CD4-positive, alpha-beta T cell treated with Interleukin-2 at 100 ng/mL for 4 hours (primary cell): ENCODE data around the gene ITM2C.
A peak's percentile ranks its signal among the peaks of the same experiment; 100 is the strongest.

Experiments used
- DNase-seq: peaks from one replicate; pipeline ENCODE4 v3.0.0-alpha.2; 2020; ENCODE audit warnings: low spot score

Gene ITM2C, protein sequence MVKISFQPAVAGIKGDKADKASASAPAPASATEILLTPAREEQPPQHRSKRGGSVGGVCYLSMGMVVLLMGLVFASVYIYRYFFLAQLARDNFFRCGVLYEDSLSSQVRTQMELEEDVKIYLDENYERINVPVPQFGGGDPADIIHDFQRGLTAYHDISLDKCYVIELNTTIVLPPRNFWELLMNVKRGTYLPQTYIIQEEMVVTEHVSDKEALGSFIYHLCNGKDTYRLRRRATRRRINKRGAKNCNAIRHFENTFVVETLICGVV

DNA sequence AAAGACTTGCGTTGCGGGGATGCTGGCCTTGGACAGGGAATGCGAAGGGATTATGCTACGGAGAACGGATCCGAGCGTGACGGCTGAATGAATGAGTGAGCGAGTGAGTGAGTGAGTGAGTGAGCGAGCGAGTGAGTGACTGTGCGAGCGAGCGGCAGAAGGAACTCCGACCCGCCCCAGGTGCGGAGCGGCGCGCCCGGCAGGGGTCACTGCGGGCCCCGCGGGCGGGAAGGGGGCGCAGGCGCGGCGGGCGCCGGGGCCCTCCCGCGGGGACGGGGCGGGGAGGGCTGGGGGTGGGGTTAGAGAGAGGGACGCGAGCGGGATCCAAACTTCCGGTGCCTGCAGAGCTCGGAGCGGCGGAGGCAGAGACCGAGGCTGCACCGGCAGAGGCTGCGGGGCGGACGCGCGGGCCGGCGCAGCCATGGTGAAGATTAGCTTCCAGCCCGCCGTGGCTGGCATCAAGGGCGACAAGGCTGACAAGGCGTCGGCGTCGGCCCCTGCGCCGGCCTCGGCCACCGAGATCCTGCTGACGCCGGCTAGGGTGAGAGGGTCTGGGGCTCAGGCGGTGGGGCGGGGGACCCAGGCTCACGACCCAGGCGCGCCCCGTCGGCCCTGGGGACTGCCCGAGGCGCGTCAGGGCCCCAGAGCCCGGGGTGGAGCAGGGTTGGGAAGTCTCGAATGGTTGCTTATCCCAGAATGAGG, at the start of gene ITM2C:
TSS of gene ITM2C (plus strand) at position 338 of the 702 bp plus-strand sequence. CDS start at position 422, 84 bp downstream.
- DNase-seq, result peak; percentile 67

DNA sequence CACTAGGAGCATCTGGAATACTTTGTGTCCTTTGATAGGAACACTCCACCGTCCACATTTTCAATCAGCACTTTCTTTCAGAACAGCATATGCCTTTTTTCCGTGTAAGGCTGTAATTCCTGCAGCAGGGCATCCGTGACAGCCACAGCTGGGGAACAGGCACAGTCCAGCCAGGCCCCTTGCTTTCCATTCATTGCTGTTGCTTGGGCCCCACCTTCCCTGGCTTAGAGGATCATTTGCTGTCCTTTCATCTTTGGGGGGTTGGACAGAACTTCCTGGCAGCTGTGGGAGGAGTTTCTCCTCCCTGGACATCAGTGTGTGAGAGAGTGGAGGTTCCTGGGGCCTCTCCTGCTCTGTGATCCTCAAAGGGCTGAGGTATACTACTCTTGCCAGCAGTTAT, 49.7 kb upstream of the ITM2C start:
- DNase-seq, result no peak

DNA sequence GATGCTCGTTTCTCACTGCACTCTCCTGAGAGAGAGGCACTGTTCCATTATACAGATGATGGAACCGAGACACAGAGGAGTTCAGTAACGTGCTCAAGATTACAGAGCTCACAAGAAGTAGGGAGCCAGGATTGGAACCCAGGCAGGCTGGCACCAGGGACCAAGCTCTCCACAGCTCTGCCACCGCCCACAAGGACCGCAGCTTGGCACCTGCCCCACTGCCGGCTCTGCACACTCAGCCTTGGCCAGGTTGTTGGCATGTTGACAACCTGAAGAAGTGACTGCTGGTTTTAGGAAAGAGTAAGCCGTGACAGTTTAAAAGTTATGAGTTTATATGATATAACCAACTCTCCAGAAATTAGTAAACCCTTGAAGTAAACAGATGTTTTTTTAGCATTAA, 48.0 kb upstream of the ITM2C start:
- no peak for DNase-seq

DNA sequence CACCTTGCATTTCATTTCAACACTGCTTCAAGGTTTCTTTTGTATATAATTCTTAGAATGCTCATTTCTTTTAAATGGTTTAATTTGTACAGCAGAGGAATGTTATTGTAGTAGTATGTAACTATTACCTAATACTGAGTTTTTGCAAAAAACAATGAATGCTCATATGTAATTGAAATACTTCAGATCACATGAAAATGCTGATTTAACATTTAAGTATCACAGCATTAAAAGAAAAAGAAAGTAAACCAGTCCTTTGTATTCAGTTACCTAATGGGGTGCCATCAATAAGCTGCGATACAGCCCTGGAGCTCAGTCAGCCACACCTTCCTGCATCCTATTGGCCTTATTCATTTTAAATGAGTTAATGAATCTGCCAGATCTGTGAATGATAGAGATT, 45.3 kb upstream of the ITM2C start:
- no peak for DNase-seq

DNA sequence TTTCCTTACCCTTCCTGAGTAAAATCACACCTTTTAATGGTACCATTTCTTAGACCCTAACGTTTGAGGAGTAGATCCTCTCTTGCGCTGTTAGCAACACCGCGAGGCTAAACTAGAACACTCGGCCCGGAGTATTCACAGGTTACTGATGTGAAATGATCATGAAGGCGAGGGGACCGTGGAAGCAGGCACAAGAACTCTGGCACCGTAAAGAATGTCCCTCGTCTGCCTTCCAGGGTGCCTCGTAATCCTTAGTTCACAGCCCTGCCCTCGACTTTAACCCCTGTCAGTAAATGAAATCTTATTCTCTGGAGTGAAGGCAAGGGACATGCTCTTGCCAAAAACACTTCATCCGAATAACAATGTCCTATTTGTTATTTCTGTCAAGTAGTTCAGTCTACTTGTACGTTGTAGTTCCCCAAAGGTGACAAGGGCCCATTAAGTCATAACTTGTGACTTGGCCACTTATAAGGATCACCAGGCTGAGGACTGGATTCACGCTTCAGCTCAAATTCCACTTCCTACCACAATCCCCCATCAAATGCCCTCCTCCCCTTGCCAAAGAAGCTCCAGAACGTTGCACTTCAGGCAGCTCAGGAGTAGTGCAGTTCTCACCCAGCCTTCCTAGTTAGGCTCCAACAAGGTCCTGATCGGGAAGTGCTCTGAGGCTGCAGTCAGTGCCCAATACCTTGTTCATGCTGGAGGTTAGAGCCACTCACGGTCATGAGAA, 43.3 kb upstream of the ITM2C start:
- no peak for DNase-seq

DNA sequence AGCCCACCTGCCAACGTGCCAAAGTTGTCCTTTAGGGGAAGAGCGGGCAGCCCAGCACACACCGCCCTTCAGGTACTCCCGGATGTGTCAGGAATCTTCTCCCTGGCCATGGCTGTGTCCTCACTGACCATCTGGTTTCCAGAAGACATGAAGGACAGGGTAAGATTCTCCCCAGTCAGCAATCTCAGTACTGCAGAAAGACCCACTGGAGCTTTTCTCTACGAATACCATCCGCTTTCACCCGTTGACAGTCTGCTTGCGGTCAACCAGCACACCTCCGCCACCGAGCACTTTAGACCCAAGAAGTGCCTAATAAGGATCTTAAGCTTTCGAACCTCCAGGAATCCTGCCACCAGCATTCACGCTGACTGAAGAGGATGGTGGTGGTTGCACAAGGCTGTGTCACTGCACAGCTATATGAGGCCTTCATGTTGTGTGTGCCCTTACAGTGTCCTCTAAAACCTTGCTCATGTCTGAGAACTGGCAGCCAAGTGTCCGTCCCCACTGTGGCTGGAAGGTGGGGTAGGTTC, 42.7 kb upstream of the ITM2C start:
- no peak for DNase-seq

DNA sequence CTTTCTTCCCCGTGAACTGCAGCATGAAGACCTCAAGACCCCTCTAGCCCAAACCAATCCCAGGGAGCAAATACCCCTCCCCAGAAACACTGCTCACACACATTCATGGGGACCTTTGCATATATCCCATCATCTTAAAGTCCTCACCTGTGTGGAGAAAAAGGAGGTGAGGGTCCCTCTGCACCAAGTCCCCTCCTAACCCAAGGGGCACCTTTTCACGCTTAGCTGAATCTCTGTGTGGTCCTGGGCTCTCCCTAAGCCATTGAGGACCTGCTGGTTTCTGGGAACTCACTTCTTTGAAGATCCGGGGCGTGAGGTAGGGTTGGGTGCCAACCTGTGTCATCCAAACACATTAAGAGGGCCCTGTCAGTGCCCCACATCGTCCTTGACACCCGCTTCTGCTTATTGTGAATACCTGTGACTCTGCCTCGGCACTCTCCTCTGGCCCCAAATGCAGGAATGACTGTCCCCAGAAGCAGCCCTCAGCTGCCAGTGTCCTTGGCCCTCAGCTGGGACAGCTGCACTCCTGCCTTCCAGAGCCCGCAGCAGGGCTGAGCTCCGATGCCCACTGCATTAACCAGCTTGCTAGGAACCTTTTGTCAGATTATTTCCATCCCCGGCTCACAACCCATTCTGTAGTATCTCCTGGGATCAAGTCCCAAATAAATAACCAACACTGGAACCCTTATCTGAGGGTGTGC, 41.3 kb upstream of the ITM2C start:
- DNase-seq, result no peak

DNA sequence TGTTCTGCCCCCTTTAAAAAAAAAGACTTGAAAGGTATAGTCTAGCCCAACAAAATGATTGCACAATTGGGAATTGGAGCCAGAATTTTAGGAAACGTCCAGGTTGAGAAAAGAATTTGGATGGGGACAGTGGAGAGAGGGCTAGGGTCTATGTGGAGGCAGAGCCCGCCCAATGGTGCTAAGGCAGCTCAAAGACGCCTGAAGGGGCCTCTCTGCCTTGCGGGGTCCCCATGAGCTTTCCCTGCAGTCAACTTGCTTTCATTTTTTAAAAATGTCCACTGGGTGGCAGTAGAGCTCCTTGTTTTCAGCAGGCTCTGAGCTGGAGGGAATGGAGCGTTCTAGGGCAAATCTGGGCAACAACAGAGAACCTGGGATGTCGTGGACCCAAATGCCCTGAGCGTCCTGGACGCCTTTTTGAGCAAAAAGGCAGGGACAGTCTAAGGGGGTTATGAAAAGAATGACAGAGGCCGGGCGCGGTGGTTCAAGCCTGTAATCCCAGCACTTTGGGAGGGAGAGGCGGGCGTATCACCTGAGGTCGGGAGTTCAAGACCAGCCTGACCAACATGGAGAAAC, 40.2 kb upstream of the ITM2C start:
- DNase-seq, result peak; percentile 83

DNA sequence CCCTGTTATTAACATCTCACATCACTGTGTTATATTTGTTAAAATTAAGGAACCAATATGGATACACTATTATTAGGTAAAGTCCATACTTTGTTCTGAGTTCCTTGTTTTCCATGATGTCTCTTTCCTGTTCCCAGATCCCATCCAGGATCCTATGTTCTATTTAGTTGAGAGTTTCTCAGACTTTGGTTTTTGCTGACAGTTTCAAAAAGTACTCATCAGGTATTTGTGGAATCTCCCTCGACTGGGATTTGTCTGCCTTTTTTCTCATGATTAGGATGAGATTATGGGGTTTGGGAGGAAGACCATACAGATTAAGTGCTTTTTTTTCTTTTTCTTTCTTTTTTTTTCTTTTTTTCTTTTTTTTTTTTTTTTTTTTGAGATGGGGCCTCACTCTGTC, 39.4 kb upstream of the ITM2C start:
- no peak for DNase-seq

DNA sequence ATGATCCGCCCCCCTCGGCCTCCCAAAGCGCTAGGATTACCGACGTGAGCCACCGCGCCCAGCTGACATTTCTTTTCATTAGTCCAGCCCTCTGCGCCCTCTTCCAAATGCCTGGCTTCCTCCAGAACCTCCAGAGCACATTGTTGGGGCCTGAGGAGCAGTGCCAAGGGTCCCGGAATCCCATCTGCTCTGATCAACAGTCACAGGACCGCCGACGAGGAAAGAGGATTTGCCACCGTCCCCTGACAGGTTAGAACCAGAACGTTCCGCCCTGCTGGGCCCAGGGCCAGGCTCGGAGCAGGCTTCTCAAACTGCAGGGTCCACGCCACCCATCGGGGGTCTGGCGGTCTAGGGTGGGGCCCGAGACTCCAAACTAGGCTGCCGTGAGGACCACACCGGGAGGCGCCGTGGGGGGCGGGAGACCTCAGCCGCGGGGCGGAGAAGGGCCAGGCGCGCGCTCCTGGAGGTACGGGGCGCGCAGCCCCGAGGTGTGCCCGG, 36.9 kb upstream of the ITM2C start:
- DNase-seq, result no peak

DNA sequence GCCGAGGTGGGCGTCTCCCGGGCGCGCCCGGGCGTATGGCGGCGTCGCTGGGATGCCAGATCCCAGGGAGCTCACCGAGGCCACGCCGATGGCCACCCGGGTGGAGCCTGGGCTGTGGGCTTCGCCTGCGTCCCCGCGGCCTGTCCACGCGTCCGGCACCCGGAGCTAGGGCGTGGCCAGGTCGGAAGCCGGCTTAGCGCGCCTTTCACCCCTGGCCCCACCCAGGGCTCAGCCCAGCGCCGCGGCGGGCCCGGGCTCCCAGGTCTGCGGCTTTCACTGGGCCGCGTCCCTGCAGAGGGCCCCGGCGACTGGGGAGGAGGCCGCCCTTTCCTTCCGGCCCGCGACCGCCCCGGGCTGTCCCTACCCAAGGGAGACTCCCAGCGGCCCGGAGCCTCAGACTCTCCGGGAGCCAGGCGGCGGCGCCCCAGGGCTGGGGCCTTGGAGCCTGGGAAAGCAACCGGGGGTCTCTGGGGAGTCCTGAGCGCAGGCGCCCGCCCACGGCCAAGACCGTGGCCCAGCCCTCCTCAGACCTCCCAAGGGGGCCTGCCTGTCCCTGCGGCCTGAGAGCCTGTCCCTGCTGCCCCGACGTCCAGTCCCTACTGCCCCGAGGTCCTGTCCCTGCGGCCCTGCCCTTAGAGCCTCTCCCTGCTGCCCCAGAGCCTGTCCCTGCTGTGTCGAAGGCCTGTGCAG, 36.3 kb upstream of the ITM2C start:
- no peak for DNase-seq

DNA sequence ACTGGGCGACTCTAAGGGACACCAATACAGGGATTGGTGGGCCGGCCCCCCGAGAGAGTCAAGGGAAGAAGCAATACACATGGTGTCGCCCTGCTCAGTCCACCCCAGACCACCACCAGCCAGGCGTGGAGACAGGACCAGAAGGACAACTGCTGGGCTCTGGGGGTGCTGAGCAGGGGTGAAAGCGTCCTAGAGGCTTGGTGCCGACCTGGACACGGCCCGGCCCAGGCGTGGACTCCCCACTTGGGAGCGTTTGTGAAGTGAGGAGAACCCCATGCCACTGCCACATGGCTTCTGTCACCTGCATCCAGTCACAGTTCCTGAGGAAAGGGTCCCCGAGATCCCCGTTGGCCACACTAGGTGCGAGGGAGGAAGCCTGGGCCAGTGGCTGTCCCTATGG, 35.4 kb upstream of the ITM2C start:
- DNase-seq, result no peak

DNA sequence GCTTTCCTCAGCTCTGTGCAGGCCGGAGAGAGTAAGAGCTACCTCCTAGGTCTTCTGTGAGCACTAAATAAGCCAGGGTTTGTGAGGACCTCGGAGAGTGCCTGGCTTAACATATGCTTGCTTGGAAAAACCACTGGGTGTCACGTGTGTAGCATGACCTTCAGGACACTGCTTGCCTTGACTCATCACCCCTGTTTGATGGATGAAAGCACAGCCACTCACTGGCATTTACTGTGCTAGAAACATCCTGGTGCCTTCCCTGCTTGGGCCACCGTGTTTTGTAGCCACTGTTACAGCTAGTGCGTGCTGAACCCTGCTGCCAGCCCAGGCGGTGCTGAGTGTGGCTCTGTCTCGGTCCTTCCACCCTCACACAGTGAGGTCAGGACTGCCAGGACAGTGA, 34.8 kb upstream of the ITM2C start:
- no peak for DNase-seq

DNA sequence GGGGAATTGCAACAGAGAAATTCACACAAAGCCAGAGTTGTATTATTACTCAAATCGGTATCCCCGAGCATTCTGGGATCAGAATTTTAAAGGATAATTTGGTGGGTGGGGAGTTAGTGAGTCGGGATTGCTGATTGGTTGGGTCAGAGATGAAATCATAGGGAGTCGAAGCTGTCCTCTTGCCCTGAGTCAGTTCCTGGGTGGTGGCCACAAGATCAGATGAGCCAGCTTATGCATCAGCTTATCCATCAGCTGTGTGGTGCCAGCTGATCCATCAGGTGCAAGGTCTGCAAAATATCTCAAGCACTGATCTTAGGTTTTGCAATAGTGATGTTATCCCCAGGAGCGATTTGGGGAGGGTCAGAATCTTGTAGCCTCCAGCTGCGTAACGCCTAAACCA, 34.3 kb upstream of the ITM2C start:
- DNase-seq, result no peak

DNA sequence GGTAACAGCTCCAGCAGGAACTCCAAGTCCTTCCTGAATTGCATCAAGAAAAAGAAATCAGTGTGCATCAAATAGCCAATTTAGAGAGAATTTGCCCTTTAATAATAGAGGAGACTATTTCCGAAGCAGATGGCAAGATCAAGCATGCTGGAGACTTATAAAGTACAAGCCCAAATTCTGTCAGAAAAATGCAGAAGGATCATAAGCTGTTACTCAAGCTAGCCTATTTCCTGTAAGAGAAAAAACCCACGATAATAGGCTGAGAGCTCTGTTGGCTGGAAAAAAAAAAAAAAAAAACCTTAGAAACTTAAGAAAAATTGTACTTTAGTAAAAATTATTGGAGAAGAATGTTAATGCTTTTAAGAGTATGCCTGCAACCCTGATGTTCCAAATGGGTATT, 24.4 kb upstream of the ITM2C start:
- no peak for DNase-seq

DNA sequence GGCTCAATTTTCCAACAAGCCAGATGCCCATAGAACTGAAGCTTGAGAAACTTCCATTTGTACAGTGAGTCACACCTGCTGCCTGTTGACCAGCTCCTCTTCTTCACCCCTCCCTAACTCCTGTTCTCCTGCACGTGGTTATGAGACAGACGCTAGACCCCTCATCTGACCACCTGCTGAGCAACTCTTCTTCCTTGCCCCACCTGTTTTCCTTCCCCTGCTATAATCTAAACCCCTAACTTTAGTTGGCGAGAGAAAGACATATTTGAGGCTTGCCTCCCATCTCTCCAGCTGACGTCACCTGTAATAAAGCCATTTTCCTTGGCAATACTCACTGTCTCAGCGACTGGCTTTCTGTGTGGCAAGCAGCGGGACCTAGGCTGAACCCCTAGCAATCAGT, 22.3 kb upstream of the ITM2C start:
- DNase-seq, result no peak

DNA sequence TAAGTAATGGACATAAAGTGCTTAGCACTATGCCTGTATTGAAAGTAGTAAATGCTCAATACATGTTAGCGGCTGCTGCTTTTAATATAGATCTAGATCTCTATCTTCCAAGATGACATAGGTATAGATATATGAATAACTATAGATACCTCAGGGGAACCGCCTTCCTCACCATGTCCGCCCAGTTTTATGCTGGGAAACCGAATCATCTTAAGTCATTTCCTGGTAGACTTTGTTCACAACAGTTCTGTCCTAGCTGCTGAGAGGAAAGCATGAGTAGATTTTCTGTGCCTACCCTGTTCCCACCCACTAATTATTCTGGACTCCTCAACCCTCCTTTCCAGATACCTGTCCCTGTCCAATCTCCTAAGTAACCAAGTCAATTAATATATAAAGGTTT, 21.6 kb upstream of the ITM2C start:
- DNase-seq, result no peak

DNA sequence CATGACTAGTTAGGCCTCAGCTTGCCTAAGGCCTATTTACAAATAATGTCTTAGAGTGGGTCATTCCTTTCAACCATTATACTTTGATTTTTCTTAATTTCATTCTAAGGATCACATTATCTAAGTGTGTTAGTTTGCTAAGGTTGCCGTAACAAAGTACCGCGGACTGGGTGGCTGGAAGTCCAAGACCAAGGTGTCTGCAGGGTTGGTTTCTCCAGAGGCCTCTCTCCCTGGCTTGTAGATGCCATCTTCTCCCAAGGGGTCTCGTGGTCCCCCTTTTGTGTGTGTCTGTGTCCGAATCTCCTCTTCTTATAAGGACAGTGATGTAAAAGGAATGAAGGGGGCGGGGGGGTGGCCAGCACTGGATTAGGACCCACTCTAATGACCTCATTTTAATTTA, 18.4 kb upstream of the ITM2C start:
- no peak for DNase-seq

DNA sequence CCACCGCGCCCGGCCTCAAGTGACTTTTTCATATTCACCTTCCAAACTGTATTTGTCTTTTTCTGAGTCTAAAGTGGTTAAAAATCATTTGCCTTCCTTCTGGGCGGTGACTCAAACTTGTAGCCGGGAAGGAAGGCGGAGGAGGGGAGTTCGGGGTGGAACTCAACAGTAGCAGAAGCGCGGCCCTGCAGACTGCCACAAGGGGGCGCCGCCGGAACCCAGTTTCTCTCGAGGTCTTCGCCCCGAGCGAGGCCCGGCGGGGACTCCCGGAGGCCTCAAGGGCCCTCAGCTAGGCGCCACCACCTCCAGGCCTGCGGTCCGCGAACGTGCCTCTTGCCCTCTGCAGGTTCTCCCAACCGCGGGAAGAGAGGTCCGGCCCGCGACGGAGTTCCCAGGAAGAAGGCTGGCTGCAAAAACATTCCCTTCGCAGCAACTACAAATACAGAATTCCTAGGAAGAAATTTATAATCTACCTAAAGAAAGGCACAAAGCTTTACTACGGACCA, 16.8 kb upstream of the ITM2C start:
- DNase-seq, result peak; percentile 87

DNA sequence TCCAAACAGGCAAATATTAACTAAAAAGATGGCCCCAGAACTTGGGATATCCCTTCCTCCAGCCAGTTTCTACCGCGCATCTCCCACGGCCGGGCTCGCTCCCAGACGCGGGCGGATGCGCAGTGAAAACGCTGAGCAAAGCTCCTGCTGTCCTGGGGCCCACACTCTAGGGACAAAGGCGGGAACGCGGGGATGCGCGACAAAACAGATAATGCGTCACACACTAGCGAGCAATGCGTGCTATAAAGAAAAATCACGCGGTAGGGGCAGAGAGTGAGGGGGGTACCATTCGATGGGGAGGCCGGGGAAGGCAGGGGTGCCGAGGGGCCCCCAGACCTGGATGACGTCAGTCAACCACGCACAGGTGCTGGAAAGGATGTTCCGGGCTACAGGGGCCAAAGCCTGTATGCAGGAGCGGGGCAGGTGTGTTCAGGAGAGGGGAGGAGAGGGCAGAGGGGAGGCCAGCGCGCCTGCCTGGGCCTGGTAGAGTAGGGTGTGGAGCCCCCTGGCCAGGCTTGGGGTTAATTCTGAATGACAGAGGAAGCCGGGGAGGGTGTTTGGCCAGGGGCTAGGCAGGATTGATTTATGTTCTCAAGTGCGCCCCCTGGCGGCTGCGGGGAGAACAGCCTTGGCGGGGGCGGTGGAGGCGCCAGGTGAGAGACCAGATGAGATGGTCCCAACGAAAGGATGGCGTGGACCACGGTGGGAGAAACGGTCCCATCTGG, 14.9 kb upstream of the ITM2C start:
- peak; percentile 70 for DNase-seq

DNA sequence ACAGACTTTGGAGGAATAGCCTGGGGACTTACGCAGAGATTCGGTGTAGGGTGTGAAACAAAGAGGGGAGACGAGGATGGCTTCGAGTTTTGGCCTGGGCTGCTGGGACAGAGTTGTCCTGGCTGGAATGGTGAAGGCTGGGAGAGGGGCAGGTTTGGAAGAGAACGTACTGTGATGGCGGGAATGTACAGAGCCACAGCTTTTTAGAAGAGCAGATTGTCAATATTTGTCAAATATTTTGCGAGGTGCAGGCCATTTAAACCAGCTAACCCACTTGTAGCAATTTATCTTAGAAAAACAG, 14.4 kb upstream of the ITM2C start:
- no peak for DNase-seq
